A172 (cell line): ENCODE results near the gene GPX4. TPM values are rescaled to one million over a fixed set of nuclear protein-coding genes. Genes with fewer than 3 reads are reported as not detected.

ENCODE experiments used
- DNase-seq: peaks from one replicate; pipeline ENCODE4 v3.0.0-alpha.2; 2015; ENCODE audit warnings: low spot score
- total RNA-seq: library from RNA; depleted of rRNA; stranded (reverse); fragments of >200 nt; shearing (Covaris generic); gene quantifications from 2 replicates; pipeline ENCODE4 v1.2.3, GENCODE V29; 2014

The GPX4 gene
- total RNA-seq, 1 experiment from 2014 or later: 323 TPM

- no peak for DNase-seq
These were observed 19.5 kb upstream of the GPX4 start for GRCh38 chr19:1084024-1084868.

GRCh38 chr19:1085053-1085658 lies 18.6 kb upstream of the GPX4 start:
- no peak for DNase-seq

GRCh38 chr19:1085676-1086442 lies 17.9 kb upstream of the GPX4 start:
- no peak for DNase-seq

DNA sequence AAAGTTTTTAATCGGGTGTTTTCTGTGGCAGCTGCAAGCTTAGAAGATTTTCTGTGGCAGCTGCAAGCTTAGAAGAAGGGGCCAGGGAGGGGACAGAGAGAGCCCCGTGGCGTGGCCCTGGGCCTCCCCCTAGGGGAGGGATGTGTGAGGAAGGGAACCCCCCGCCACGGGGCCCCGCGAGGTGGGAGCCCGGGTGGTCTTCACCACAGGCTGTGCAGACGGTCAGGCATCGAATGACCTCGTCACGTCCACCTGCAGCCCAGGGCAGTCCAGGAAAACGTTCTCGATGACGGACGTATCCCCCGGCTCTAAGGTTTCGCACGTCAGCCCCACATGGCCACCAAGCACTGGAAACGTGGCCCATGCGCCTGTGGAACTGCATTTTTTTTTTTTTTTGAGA lies 17.2 kb upstream of the GPX4 start:
- no peak for DNase-seq

DNA sequence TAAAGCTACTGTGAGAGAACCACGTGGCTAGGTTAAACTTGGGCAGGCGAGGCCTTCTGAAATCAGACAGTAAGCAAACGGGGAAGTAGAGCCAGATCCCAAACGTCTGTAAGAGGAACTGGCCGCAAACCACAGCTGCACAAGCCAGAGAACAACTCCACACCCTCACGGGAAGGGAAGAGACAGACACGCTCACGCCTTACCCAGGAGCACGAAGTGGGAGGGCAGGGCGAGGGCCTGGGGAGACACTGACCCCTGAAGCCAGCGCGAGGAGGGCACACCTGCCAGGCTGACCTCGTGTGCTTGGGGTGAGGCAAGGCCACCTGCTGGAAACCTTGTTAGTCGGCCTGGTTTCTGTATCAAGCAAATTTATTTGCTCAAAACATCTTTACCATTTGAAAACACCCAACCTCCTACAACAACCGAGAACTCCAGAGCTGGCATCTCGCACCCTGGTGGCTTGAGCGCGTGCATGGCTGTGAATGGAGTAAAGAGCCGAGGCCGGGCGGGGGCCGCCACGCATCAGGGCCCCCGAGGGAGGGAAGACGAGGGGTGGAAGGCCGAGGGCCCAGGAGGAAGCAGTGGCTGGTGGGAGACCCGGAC lies 15.9 kb upstream of the GPX4 start:
- DNase-seq: no peak

- no peak for DNase-seq
These were observed 15.3 kb upstream of the GPX4 start for GRCh38 chr19:1088416-1089010.

GRCh38 chr19:1089126-1089771 lies 14.5 kb upstream of the GPX4 start:
- no peak for DNase-seq

DNA sequence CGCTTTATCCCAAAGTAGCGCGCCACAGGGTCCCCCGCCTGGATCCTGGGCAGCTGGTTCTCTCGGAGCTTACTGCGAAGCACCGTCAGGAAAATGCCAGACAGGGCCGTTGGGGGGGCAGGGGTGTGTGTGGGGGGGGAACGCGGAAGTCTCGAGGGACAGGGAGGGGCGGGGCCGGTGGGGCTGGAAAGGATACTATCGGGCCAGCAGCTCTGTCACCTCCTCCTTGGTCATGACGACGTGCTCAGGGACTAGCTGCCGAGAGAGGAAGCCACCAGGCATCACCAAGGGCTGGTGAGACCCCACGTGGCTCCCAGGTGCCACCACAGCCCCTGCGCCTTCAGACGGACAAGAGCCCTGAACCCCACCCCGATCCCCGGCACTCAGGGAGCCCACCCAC lies 13.9 kb upstream of the GPX4 start:
- no peak for DNase-seq

- DNase-seq: no peak
These were observed 12.9 kb upstream of the GPX4 start for GRCh38 chr19:1090731-1091543.

- DNase-seq: no peak
These were observed 12.1 kb upstream of the GPX4 start for GRCh38 chr19:1091544-1092175.

- no peak for DNase-seq
These were observed 10.5 kb upstream of the GPX4 start for GRCh38 chr19:1093330-1093729.

DNA sequence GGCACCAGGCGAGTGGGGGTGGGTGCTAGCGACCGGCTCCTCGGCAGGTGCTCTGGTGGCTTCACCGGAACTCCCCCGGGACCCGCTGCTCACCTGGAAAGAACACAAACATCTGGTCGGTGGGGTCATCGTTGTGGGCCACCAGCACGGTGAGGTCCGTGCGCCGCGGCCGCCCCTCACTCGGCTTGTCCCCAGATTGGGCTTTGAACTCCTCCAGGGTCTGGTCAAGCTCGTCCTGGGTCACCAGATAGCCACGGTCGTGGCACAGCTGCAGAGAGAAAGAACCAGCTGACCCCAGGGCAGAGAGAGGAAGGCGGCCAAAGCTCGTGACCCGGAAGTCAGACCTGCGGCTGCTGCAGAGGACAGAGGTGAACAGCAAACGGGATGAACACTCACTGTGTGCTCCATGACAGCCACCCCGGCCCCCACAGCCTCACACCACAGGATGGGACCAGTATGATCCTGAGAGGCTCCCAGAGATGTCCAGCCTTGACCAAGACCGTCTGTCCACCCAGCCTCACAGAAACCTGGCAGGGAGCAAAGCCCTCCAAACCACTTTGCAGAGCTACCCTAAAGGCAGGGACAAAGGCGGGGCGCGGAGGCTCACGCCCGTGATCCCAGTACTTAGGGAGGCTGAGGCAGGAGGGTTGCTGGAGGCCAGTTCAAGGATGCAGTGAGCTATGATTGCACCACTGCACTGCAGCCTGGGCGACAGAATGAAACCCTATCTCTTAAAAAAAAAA lies 9.8 kb upstream of the GPX4 start:
- no peak for DNase-seq

DNA sequence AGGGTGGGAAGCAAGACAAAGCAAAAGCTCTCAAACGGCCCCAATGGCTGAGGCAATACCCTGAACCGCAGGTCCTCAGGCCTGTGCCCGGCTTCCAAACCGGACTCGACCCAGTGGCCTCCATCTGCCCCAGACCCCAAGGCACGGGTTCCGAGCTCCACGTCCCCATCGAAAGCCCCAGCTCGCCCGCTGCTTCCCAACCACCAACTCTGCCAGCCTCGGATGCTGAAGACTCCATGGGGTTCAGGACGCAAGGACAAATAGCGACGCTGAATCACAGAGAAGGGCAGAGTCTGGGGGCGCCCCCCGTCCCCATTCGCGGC lies 9.2 kb upstream of the GPX4 start:
- DNase-seq: no peak

GRCh38 chr19:1094978-1095701 lies 8.7 kb upstream of the GPX4 start, which contains the start of gene POLR2E:
POLR2E (minus strand) TSS chr19:1095375; CDS start chr19:1095315, 60 bp downstream.
- DNase-seq: peak; percentile 96

- DNase-seq: no peak
These were observed 6.0 kb upstream of the GPX4 start for GRCh38 chr19:1097810-1098176.

DNA sequence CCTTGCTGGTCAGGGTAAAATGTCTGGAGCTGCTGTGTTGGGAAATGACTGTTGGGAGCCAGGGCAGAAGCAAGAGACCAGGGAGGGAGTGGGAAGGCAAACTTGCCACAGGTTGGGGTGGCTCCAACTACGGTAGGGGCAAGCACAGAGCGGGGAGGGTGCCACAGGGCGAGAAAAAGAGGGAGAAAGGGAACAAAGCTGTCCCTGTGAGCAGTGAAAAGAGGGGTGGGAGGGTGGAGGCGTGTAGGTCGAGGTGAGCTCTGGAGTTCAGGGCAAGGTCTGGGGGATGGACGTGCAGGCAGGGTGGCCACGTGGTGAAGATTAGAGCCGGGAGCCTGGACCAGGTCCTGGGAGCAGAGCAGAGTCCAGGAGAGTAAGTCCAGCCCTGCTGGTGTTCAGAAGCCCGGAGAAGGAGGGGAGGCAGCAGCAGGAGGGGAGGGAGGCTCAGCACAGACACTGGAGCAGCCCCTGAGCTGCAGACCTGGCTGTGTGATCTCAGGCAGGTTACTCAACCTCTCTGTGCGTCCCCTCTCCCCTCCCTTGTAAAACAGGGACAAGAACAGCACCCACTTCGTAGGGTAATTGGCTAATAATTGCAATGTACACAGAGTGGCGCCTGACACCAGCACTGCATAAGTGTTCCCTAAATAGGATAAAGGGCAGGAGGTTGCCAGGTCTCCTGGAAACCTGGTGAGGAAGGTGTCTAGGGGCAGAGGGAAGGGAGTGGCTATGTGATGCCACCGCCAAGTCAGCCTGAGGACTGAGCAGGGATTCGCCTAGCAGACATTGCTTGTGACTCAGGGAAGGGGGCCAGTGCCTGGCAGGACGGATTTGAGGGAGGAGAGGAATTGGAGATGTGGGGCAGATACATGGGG lies 5.4 kb upstream of the GPX4 start:
- no peak for DNase-seq

DNA sequence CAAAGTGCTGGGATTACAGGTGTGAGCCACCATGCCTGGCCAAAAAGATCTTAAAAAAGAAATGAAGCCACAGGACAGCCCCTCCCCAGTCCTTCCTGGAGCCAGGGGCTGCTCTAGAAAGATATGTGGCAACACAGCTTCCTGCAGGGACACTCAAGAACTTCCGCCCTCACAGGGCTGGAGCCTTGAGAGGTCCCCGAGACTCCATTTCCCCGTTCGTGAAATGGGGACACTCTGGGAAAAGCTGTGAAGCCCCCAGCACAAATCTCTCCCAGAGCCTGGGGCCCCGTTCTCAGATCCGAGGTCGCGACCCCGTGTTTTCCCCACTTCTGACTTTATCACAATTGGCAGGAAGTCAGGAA lies 2.5 kb upstream of the GPX4 start:
- DNase-seq: peak; percentile 46
